Smooth muscle cell (in vitro differentiated cells): ENCODE results near the gene FAM229B. TPM values are rescaled to one million over a fixed set of nuclear protein-coding genes. Genes with fewer than 3 reads are reported as not detected.

Source experiments
- DNase-seq: peaks from one replicate; lab custom pipeline; 2025; ENCODE audit not compliant: unreplicated experiment; lab: John Stamatoyannopoulos, UW
- H2AFZ ChIP-seq: fragments of 200-600 bp; sonication (generic); 2 replicates; pipeline ENCODE4 v1.6.0; 2016; ENCODE audit warnings: antibody characterized with exemption, low read depth, mild to moderate bottlenecking
- H3F3A ChIP-seq: fragments of 200-600 bp; sonication (generic); 2 replicates; pipeline ENCODE4 v1.6.0; 2017; ENCODE audit warnings: antibody characterized with exemption, low read depth
- H3K27ac ChIP-seq: fragments of 200-600 bp; sonication (generic); 2 replicates; pipeline ENCODE4 v1.5.1; 2016; ENCODE audit warnings: low read depth, mild to moderate bottlenecking
- H3K27me3 ChIP-seq: fragments of 200-600 bp; sonication (generic); 2 replicates; pipeline ENCODE4 v1.6.1; 2016; ENCODE audit warnings: low read depth, mild to moderate bottlenecking
- H3K36me3 ChIP-seq: fragments of 200-600 bp; sonication (generic); 2 replicates; pipeline ENCODE4 v1.5.1; 2016; ENCODE audit warnings: low read depth
- H3K4me1 ChIP-seq: fragments of 200-600 bp; sonication (generic); 2 replicates; pipeline ENCODE4 v1.5.1; 2016; ENCODE audit warnings: low read depth
- H3K4me2 ChIP-seq: fragments of 200-600 bp; sonication (generic); 2 replicates; pipeline ENCODE4 v1.6.0; 2016; ENCODE audit warnings: mild to moderate bottlenecking
- H3K4me3 ChIP-seq: fragments of 200-600 bp; sonication (generic); 2 replicates; pipeline ENCODE4 v1.5.1; 2016; ENCODE audit warnings: mild to moderate bottlenecking
- H3K79me2 ChIP-seq: fragments of 200-600 bp; sonication (generic); 2 replicates; pipeline ENCODE4 v1.6.0; 2016; ENCODE audit warnings: low read depth, mild to moderate bottlenecking
- H3K9ac ChIP-seq: fragments of 200-600 bp; sonication (generic); 2 replicates; pipeline ENCODE4 v1.6.0; 2016; ENCODE audit warnings: low read depth
- H3K9me3 ChIP-seq: fragments of 200-600 bp; sonication (generic); replicated peaks from 2 replicates; pipeline ENCODE4 v1.5.1; 2016; ENCODE audit warnings: low read depth
- H4K20me1 ChIP-seq: fragments of 200-600 bp; sonication (generic); 2 replicates; pipeline ENCODE4 v1.6.0; 2016; ENCODE audit warnings: low read depth
- CTCF ChIP-seq: fragments of 200-600 bp; sonication (generic); IDR thresholded peaks from 2 replicates; pipeline ENCODE4 v1.5.1; 2017; ENCODE audit warnings: borderline replicate concordance, mild to moderate bottlenecking, antibody characterized with exemption; ENCODE audit not compliant: insufficient read depth, poor library complexity, severe bottlenecking
- WGBS: methylation state at CpG from one replicate; pipeline ENCODE4 v1.1.7; 2016; ENCODE audit warnings: low lambda C conversion rate; 5-methylcytosine and 5-hydroxymethylcytosine counted together
- polyA plus RNA-seq: library from polyadenylated mRNA; unstranded; fragments of >200 nt; fragmentation: Nextera tagmentation; extraction: Ambion mirVana; gene quantifications from 2 replicates; pipeline ENCODE4 v1.2.1, GENCODE V29; 2016
- total RNA-seq: library from RNA; depleted of rRNA; stranded (reverse); fragments of >200 nt; gene quantifications from 2 replicates; pipeline ENCODE4 v1.2.3, GENCODE V29; 2014

FAM229B gene
- total RNA-seq (13.0 and 20.7 TPM in 2 replicates), polyA plus RNA-seq (28.2 and 42.7 TPM in 2 replicates)

- Histone ChIP-seq H3F3A (no peaks in the 10 kb centered on the region), H3K79me2 (no peaks in the 10 kb centered on the region), H2AFZ (peak within 1 kb of the TSS; percentile 94), H3K27me3 (peaks cover 24% of the 10 kb centered on the region), H3K4me2 (peak within 1 kb of the TSS; percentile 90), H3K9me3 (no peaks in the 10 kb centered on the region), H4K20me1 (no peaks in the 10 kb centered on the region), H3K4me3 (peak within 1 kb of the TSS; percentile 62), H3K4me1 (peaks cover 6% of the 10 kb centered on the region), H3K9ac (peak within 1 kb of the TSS; percentile 72), H3K27ac (peak within 1 kb of the TSS; percentile 77), H3K36me3 (no peaks in the 10 kb centered on the region)
- under 1% methylated on average over 58 of the region's 60 CpGs for WGBS
- TF ChIP-seq CTCF = no peak
- DNase-seq = peak; percentile 54
These were observed at the start of gene FAM229B, which contains the start of gene TUBE1 for GRCh38 chr6:112087136-112087911. Gene FAM229B, plus strand, starts transcription at chr6:112087591. Its CDS starts 11,693 bp downstream, at chr6:112099284. Gene TUBE1, minus strand, starts transcription at chr6:112087482. Its CDS starts 48 bp downstream, at chr6:112087434.

GRCh38 chr6:112037783-112038216 is 49.6 kb upstream of the FAM229B start:
- Histone ChIP-seq H3K9ac (peak overlapping the region; percentile 76), H3K79me2 (no peaks in the 10 kb centered on the region), H3K36me3 (no peaks in the 10 kb centered on the region), H3K4me2 (peak overlapping the region; percentile 77), H3F3A (peaks cover 18% of the 10 kb centered on the region), H2AFZ (no peak overlapping the region), H3K4me1 (peaks cover 8% of the 10 kb centered on the region), H3K27ac (peak overlapping the region; percentile 84), H3K9me3 (no peaks in the 10 kb centered on the region), H4K20me1 (no peaks in the 10 kb centered on the region), H3K27me3 (no peaks in the 10 kb centered on the region), H3K4me3 (no peak overlapping the region)
- peak; percentile 46 for DNase-seq
- no peak for TF ChIP-seq CTCF
- WGBS = 9% methylated on average over 8 of the region's 8 CpGs

- Histone ChIP-seq H3K36me3 (no peaks in the 10 kb centered on the region), H3K27ac (peak overlapping the region; percentile 84), H3K4me2 (peak overlapping the region; percentile 72), H3F3A (peaks cover 18% of the 10 kb centered on the region), H3K27me3 (no peaks in the 10 kb centered on the region), H3K4me1 (peaks cover 9% of the 10 kb centered on the region), H3K9me3 (no peaks in the 10 kb centered on the region), H3K79me2 (no peaks in the 10 kb centered on the region), H3K9ac (peak overlapping the region; percentile 76), H3K4me3 (no peak overlapping the region), H4K20me1 (no peaks in the 10 kb centered on the region), H2AFZ (peak overlapping the region; percentile 35)
- TF ChIP-seq CTCF = no peak
- DNase-seq = no peak
- 73% methylated on average over 5 of the region's 5 CpGs for WGBS
These were observed 49.1 kb upstream of the FAM229B start for GRCh38 chr6:112038268-112038667.
